SK-N-SH (cell line): ENCODE measurements around the gene OR14A16. TPM values are rescaled to one million over a fixed set of nuclear protein-coding genes. Genes with fewer than 3 reads are reported as not detected.

Source experiments
- CTCF ChIA-PET: fragments of 300-600, 350-600 bp; formaldehyde crosslinking; extraction: SDS; loops from one replicate; lab custom pipeline; 2021; lab: Yijun Ruan, JAX
- POLR2A ChIA-PET: fragments of 350-600 bp; sonication (Branson Sonifier 250); formaldehyde crosslinking; extraction: SDS; loops from one replicate; lab custom pipeline; 2020; ENCODE audit warnings: antibody characterized with exemption, inconsistent platforms; lab: Yijun Ruan, JAX
- DNase-seq: peaks from one replicate; pipeline ENCODE4 v3.0.0; 2012
- H2AFZ ChIP-seq: fragments of 200-600 bp; sonication (generic); 2 replicates; pipeline ENCODE4 v1.8.1; 2016; ENCODE audit warnings: antibody characterized with exemption, mild to moderate bottlenecking, low read depth
- H3F3A ChIP-seq: fragments of 200-600 bp; sonication (generic); replicated peaks from 2 replicates; pipeline ENCODE3; 2016; ENCODE audit warnings: antibody characterized with exemption, mild to moderate bottlenecking; ENCODE audit not compliant: insufficient read depth
- H3K27ac ChIP-seq, 2 experiments: fragments of 200-500 bp in 1 of 2; fragments of 200-600 bp in 1 of 2; sonication (Bioruptor generic) in 1 of 2; sonication (generic), shearing (Covaris generic) in 1 of 2; 2 replicates each; pipeline versions ENCODE4 v1.5.1 to v1.6.1; 2014 to 2016; ENCODE audit warnings: low read depth in 2 of 2, inconsistent platforms in 1 of 2, low read length in 1 of 2, mild to moderate bottlenecking in 1 of 2, mixed read lengths in 1 of 2
- H3K27me3 ChIP-seq: fragments of 200-600 bp; sonication (generic), shearing (Covaris generic); 2 replicates; pipeline ENCODE4 v1.6.1; 2016; ENCODE audit warnings: mixed run types; ENCODE audit not compliant: insufficient read depth
- H3K36me3 ChIP-seq, 2 experiments: fragments of 200-500 bp in 1 of 2; fragments of 200-600 bp in 1 of 2; sonication (Bioruptor generic) in 1 of 2; sonication (generic) in 1 of 2; replicated peaks in 1 of 2; 2 replicates each; pipeline versions ENCODE3 to v1.5.1; 2014 to 2016; ENCODE audit warnings: low read length in 1 of 2, mild to moderate bottlenecking in 1 of 2; ENCODE audit not compliant: insufficient read depth in 2 of 2, control insufficient read depth in 1 of 2
- H3K4me1 ChIP-seq, 2 experiments: fragments of 200-500 bp in 1 of 2; fragments of 200-600 bp in 1 of 2; sonication (Bioruptor generic) in 1 of 2; sonication (generic), shearing (Covaris generic) in 1 of 2; 2 replicates each; pipeline versions ENCODE4 v1.5.1 to v1.6.1; 2014 to 2016; ENCODE audit warnings: low read depth in 1 of 2, low read length in 1 of 2, mixed run types in 1 of 2; ENCODE audit not compliant: insufficient read depth in 2 of 2, control insufficient read depth in 1 of 2
- H3K4me2 ChIP-seq: fragments of 200-600 bp; sonication (generic), shearing (Covaris generic); 2 replicates; pipeline ENCODE4 v1.6.1; 2017; ENCODE audit warnings: mixed run types
- H3K4me3 ChIP-seq, 2 experiments: fragments of 200-500 bp in 1 of 2; fragments of 200-600 bp in 1 of 2; sonication (Bioruptor generic) in 1 of 2; sonication (generic), shearing (Covaris generic) in 1 of 2; 2 replicates each; pipeline versions ENCODE4 v1.5.1 to v1.8.1; 2014 to 2016; ENCODE audit warnings: low read depth in 2 of 2, inconsistent platforms in 1 of 2, low read length in 1 of 2, mild to moderate bottlenecking in 1 of 2, mixed read lengths in 1 of 2, moderate library complexity in 1 of 2
- H3K79me2 ChIP-seq: fragments of 200-600 bp; sonication (generic); 2 replicates; pipeline ENCODE4 v1.8.1; 2017; ENCODE audit warnings: mild to moderate bottlenecking; ENCODE audit not compliant: insufficient read depth
- H3K9ac ChIP-seq: fragments of 200-600 bp; sonication (generic); 2 replicates; pipeline ENCODE4 v1.6.1; 2017; ENCODE audit warnings: mixed run types
- H3K9me2 ChIP-seq: fragments of 200-600 bp; sonication (generic); 2 replicates; pipeline ENCODE4 v1.6.1; 2017; ENCODE audit warnings: mixed run types
- H3K9me3 ChIP-seq: fragments of 200-600 bp; sonication (generic); 2 replicates; pipeline ENCODE4 v1.6.1; 2017; ENCODE audit warnings: mixed run types, mild to moderate bottlenecking, moderate library complexity
- H4K20me1 ChIP-seq: fragments of 200-600 bp; sonication (generic); 2 replicates; pipeline ENCODE4 v1.6.1; 2017; ENCODE audit warnings: mild to moderate bottlenecking, mixed run types; ENCODE audit not compliant: insufficient read depth
- CHD2 ChIP-seq: fragments of 150-350 bp; IDR thresholded peaks from 2 replicates; pipeline ENCODE4 v1.6.1; 2018; ENCODE audit warnings: low read length; ENCODE audit not compliant: partially characterized antibody
- EP300 ChIP-seq, 2 experiments: IDR thresholded peaks; 2 replicates each; pipeline versions ENCODE4 v1.4.0 to v1.6.1; 2012; ENCODE audit warnings: borderline replicate concordance in 1 of 2, low read depth in 1 of 2, low read length in 1 of 2
- FOXM1 ChIP-seq: IDR thresholded peaks from 2 replicates; pipeline ENCODE4 v1.4.0; 2012; ENCODE audit warnings: low read depth, mild to moderate bottlenecking
- GABPA ChIP-seq: IDR thresholded peaks from 2 replicates; pipeline ENCODE4 v1.4.0; 2012; ENCODE audit warnings: low read depth, mild to moderate bottlenecking
- MAX ChIP-seq: IDR thresholded peaks from 2 replicates; pipeline ENCODE4 v1.4.0; 2012; ENCODE audit warnings: low read depth
- MXI1 ChIP-seq: IDR thresholded peaks from 2 replicates; pipeline ENCODE4 v1.6.1; 2012; ENCODE audit warnings: mild to moderate bottlenecking, low read depth, low read length, improper control_type of control experiment
- RCOR1 ChIP-seq: fragments of 150-350 bp; IDR thresholded peaks from 2 replicates; pipeline ENCODE4 v1.6.1; 2017; ENCODE audit warnings: antibody characterized with exemption, low read length
- RXRA ChIP-seq: IDR thresholded peaks from 2 replicates; pipeline ENCODE4 v1.4.0; 2012; ENCODE audit warnings: low read depth, mild to moderate bottlenecking, borderline replicate concordance
- SIN3A ChIP-seq: IDR thresholded peaks from 2 replicates; pipeline ENCODE4 v1.6.1; 2012; ENCODE audit warnings: low read depth, mild to moderate bottlenecking, low read length, moderate library complexity, borderline replicate concordance
- SMC3 ChIP-seq: IDR thresholded peaks from 2 replicates; pipeline ENCODE4 v1.6.1; 2012; ENCODE audit warnings: low read depth, low read length, improper control_type of control experiment
- TAF1 ChIP-seq: IDR thresholded peaks from 2 replicates; pipeline ENCODE4 v1.6.1; 2012; ENCODE audit warnings: low read depth, mild to moderate bottlenecking, low read length, moderate library complexity, borderline replicate concordance
- TCF12 ChIP-seq: IDR thresholded peaks from 2 replicates; pipeline ENCODE4 v1.4.0; 2012
- USF1 ChIP-seq: IDR thresholded peaks from 2 replicates; pipeline ENCODE4 v1.4.0; 2012; ENCODE audit warnings: low read depth, borderline replicate concordance
- ZBTB33 ChIP-seq: IDR thresholded peaks from 2 replicates; pipeline ENCODE4 v1.4.0; 2012; ENCODE audit warnings: low read depth, borderline replicate concordance
- WGBS: methylation state at CpG from one replicate; pipeline ENCODE4 v1.1.6; 2017; ENCODE audit warnings: low lambda C conversion rate; 5-methylcytosine and 5-hydroxymethylcytosine counted together
- polyA plus RNA-seq, 3 experiments: library from polyadenylated mRNA; depleted of rRNA; stranded (reverse); fragments of >200 nt; gene quantifications; 2 replicates each; pipeline ENCODE4 v1.2.3, GENCODE V29; 2012
- TF ChIP-seq, protein P1 (sequence below): fragments of 200-600 bp; sonication (generic); IDR thresholded peaks from 2 replicates; pipeline ENCODE4 v1.6.1; 2017; ENCODE audit warnings: antibody characterized with exemption, mild to moderate bottlenecking, moderate library complexity
- TF ChIP-seq, protein P2 (sequence below): fragments of 150-350 bp; IDR thresholded peaks from 2 replicates; pipeline ENCODE4 v1.6.1; 2016; ENCODE audit warnings: mild to moderate bottlenecking, low read depth, low read length
- TF ChIP-seq, protein P3 (sequence below): IDR thresholded peaks from 2 replicates; pipeline ENCODE4; 2012

OR14A16 gene
- polyA plus RNA-seq, 1 of the 3 experiments (the other 2 are of a cell fraction): not detected

DNA sequence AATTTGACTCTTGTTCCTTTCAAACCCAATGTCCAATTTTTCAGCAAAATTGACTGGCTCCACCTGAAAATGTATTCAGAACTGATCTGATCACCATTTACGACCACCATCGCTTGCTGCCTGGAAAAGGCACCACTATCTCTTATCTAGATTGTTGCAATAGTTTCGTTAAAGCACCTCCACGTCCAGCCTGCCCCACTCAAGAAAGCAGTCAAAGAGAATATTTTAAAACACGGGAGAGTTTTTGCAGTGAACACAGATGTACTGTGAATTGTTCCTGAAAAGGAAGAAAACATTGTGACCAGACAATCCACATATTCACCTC lies 21.7 kb upstream of the OR14A16 start:
- no peak overlapping the region for H2AFZ ChIP-seq
- H3K79me2 ChIP-seq: no peaks in the 10 kb centered on the region
- WGBS: 0% methylated on average over 5 of the region's 5 CpGs
- no peaks in the 10 kb centered on the region for H3K36me3 ChIP-seq
- H3K4me3 ChIP-seq: no peak overlapping the region
- DNase-seq: no peak
- no peaks in the 10 kb centered on the region for H3K27me3 ChIP-seq
- H3K9me2 ChIP-seq: no peaks in the 10 kb centered on the region
- no peaks in the 10 kb centered on the region for H3K9me3 ChIP-seq
- no peaks in the 10 kb centered on the region for H3F3A ChIP-seq
- H3K9ac ChIP-seq: no peak overlapping the region
- no peaks in the 10 kb centered on the region for H3K4me1 ChIP-seq
- ChIA-PET POLR2A (no interaction called here), CTCF (no interaction called here)
- no peaks in the 10 kb centered on the region for H4K20me1 ChIP-seq
- no peak overlapping the region for H3K27ac ChIP-seq
- no peak overlapping the region for H3K4me2 ChIP-seq
- TF ChIP-seq, protein P1, sequence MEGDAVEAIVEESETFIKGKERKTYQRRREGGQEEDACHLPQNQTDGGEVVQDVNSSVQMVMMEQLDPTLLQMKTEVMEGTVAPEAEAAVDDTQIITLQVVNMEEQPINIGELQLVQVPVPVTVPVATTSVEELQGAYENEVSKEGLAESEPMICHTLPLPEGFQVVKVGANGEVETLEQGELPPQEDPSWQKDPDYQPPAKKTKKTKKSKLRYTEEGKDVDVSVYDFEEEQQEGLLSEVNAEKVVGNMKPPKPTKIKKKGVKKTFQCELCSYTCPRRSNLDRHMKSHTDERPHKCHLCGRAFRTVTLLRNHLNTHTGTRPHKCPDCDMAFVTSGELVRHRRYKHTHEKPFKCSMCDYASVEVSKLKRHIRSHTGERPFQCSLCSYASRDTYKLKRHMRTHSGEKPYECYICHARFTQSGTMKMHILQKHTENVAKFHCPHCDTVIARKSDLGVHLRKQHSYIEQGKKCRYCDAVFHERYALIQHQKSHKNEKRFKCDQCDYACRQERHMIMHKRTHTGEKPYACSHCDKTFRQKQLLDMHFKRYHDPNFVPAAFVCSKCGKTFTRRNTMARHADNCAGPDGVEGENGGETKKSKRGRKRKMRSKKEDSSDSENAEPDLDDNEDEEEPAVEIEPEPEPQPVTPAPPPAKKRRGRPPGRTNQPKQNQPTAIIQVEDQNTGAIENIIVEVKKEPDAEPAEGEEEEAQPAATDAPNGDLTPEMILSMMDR: no peak
- TF ChIP-seq MXI1 (no peak), CHD2 (no peak), USF1 (no peak), TCF12 (no peak), GABPA (no peak), FOXM1 (no peak), EP300 (IDR thresholded peaks at IDR 0.05; ENCODE audit: borderline replicate concordance in 1 of 2, low read depth in 1 of 2, low read length in 1 of 2) (no peak), RXRA (no peak), MAX (no peak), RCOR1 (no peak), ZBTB33 (no peak), SMC3 (no peak), SIN3A (no peak), TAF1 (no peak)
- TF ChIP-seq, protein P2, sequence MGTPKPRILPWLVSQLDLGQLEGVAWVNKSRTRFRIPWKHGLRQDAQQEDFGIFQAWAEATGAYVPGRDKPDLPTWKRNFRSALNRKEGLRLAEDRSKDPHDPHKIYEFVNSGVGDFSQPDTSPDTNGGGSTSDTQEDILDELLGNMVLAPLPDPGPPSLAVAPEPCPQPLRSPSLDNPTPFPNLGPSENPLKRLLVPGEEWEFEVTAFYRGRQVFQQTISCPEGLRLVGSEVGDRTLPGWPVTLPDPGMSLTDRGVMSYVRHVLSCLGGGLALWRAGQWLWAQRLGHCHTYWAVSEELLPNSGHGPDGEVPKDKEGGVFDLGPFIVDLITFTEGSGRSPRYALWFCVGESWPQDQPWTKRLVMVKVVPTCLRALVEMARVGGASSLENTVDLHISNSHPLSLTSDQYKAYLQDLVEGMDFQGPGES: no peak
- TF ChIP-seq, protein P3, sequence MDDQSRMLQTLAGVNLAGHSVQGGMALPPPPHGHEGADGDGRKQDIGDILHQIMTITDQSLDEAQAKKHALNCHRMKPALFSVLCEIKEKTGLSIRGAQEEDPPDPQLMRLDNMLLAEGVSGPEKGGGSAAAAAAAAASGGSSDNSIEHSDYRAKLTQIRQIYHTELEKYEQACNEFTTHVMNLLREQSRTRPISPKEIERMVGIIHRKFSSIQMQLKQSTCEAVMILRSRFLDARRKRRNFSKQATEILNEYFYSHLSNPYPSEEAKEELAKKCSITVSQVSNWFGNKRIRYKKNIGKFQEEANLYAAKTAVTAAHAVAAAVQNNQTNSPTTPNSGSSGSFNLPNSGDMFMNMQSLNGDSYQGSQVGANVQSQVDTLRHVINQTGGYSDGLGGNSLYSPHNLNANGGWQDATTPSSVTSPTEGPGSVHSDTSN: no peak
- TF ChIP-seq, all 33 proteins: peak for 0
